Left renal cortex interstitium (tissue), 4 donors: ENCODE measurements around the gene KRTAP21-1. TPM values are rescaled to one million over a fixed set of nuclear protein-coding genes. Genes with fewer than 3 reads are reported as not detected.

Source experiments
- polyA plus RNA-seq, 4 donors: library from polyadenylated mRNA; unstranded; fragments of 120-200 nt; gene quantifications; one replicate each; pipeline ENCODE4 v1.2.1, GENCODE V29; 2013; ENCODE audit not compliant: insufficient read length in 4 of 4

Gene KRTAP21-1
- polyA plus RNA-seq, 4 donors = not detected

Other genes starting within 250 kb of the KRTAP21-1 start
- not detected for gene KRTAP19-6, start 213.6 kb downstream of the KRTAP21-1 start, polyA plus RNA-seq
- not detected for gene KRTAP19-7, start 194.1 kb downstream of the KRTAP21-1 start, polyA plus RNA-seq
- gene KRTAP22-2, start 165.0 kb downstream of the KRTAP21-1 start, polyA plus RNA-seq = not detected
- gene KRTAP6-3, start 163.0 kb downstream of the KRTAP21-1 start, polyA plus RNA-seq = not detected
- gene KRTAP6-2, start 156.5 kb downstream of the KRTAP21-1 start, polyA plus RNA-seq = not detected
- not detected for gene KRTAP22-1, start 154.3 kb downstream of the KRTAP21-1 start, polyA plus RNA-seq
- not detected for gene KRTAP6-1, start 141.5 kb downstream of the KRTAP21-1 start, polyA plus RNA-seq
- gene KRTAP20-1, start 139.0 kb downstream of the KRTAP21-1 start, polyA plus RNA-seq = not detected
- gene KRTAP20-4, start 134.8 kb downstream of the KRTAP21-1 start, polyA plus RNA-seq = not detected
- gene KRTAP20-2, start 120.2 kb downstream of the KRTAP21-1 start, polyA plus RNA-seq = not detected
- not detected for gene KRTAP20-3, start 112.6 kb downstream of the KRTAP21-1 start, polyA plus RNA-seq
- gene KRTAP21-3, start 36.7 kb downstream of the KRTAP21-1 start, polyA plus RNA-seq = not detected
- not detected for gene KRTAP21-2, start 8.2 kb downstream of the KRTAP21-1 start, polyA plus RNA-seq
- gene KRTAP8-1, start 57.8 kb upstream of the KRTAP21-1 start, polyA plus RNA-seq = not detected
- not detected for gene KRTAP7-1, start 74.3 kb upstream of the KRTAP21-1 start, polyA plus RNA-seq
- gene KRTAP11-1, start 126.2 kb upstream of the KRTAP21-1 start, polyA plus RNA-seq = not detected